ENCODE results near the gene TBK1. TPM values are rescaled to one million over a fixed set of nuclear protein-coding genes. Genes with fewer than 3 reads are reported as not detected.

Gene TBK1
- total and polyA plus RNA-seq, 2 of the 13 experiments (the other 11 are each of a cell fraction or from before 2014, with no cell fraction given): 10.3 to 25.2 TPM

DNA sequence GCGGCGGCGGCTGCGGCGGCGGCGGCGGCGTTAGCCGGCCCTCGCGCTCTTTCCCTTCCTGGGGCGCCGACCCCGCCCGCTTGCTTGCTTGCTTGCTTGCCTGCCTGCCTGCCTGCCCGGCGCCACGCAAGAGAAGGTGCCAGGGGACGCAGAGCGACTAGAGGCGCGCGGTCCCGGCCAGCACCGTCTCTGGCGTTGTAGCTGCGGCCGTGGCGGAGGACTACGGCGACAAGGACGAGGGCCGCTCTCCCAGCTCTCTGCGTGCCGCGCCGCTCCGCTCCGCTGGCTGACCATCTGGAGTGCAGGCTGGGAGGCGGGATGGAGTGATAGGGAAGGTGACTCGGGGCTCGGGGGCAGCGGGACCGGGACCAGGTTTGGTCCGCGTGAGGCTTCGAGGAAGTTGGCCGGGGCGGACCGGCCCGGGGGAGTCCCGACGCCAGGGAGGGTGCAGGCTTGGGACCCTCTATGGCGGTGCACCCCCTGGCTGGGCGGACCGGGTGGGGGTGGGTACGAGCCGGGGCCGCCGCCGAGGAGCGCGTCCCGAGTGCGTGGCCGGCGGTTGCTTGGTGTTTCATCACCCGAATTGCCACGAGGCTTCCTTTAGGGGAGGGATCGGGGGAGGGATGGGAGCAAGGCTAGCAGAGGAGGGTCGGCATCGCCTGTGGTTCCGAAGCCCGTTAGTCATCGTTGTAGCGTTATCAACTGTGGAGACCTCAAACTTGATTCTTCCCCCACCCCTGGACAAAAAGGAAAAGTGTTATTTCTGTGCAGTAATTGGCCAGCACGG lies 47.3 kb upstream of the TBK1 start (continued):
- TF ChIP-seq, protein P1, sequence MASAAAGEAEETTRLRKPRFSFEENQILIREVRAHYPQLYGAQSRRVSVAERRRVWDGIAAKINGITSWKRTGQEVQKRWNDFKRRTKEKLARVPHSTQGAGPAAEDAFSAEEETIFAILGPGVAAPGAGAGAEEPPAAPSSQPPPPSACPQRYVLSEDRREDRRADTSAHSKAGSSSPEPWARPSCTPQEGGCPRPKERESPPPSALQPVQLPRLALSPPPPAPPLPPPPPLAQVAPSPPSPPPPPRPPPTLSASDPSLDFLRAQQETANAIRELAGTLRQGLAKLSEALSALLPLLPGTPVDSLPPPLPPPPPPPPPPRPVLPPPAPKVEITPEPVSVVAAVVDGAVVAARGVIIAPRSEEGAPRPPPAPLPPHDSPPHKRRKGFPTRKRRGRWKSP (CRISPR knock-in tag; IDR thresholded peaks at IDR 0.05): peak; percentile 44
- TF ChIP-seq YEATS4 (CRISPR knock-in tag; IDR thresholded peaks at IDR 0.05; ENCODE audit: borderline replicate concordance) (peak; percentile 99), TCF12 (IDR thresholded peaks at IDR 0.05) (no peak), TCF12 (CRISPR knock-in tag; IDR thresholded peaks at IDR 0.05) (peak; percentile 51; the same call in 1 of the 2 replicates), TP53 (CRISPR knock-in tag; conservative IDR thresholded peaks at IDR 0.05) (peak; percentile 82; the same call in 1 of the 2 replicates), HNRNPL (IDR thresholded peaks at IDR 0.05; ENCODE audit: low read depth, low read length) (0 out of 2 replicates have a peak, but pooled peaks have one; percentile 32), ZNF790 (CRISPR knock-in tag; IDR thresholded peaks at IDR 0.05; ENCODE audit: borderline replicate concordance) (peak; percentile 91; the same call in 1 of the 2 replicates), FLYWCH1 (CRISPR knock-in tag; IDR thresholded peaks at IDR 0.05) (no peak), PPARG (CRISPR knock-in tag; conservative IDR thresholded peaks at IDR 0.05) (no peak), ZNF546 (CRISPR knock-in tag; conservative IDR thresholded peaks at IDR 0.05) (peak; percentile 96), SIN3A (IDR thresholded peaks at IDR 0.05; ENCODE audit: borderline replicate concordance, low read depth, low read length) (0 out of 2 replicates have a peak, but pooled peaks have one; percentile 43), ZNF275 (CRISPR knock-in tag; IDR thresholded peaks at IDR 0.05; ENCODE audit: borderline replicate concordance) (peak; percentile 73), POLR2AphosphoS2 (IDR thresholded peaks at IDR 0.05; ENCODE audit: low read depth, low read length) (peak; percentile 47; the same call in 1 of the 2 replicates), HOXA5 (CRISPR knock-in tag; IDR thresholded peaks at IDR 0.05) (peak; percentile 47), ZBTB2 (CRISPR knock-in tag; IDR thresholded peaks at IDR 0.05; ENCODE audit: low read depth) (peak; percentile 91), GABPB1 (CRISPR knock-in tag; IDR thresholded peaks at IDR 0.05) (peak; percentile 81), MZF1 (CRISPR knock-in tag; IDR thresholded peaks at IDR 0.05; ENCODE audit: borderline replicate concordance) (no peak), HCFC1 (IDR thresholded peaks at IDR 0.05; ENCODE audit: low read depth, low read length) (no peak), ISL2 (CRISPR knock-in tag; IDR thresholded peaks at IDR 0.05) (no peak; the same call in 1 of the 2 replicates), ZNF792 (CRISPR knock-in tag; IDR thresholded peaks at IDR 0.05) (no peak), ZBTB25 (CRISPR knock-in tag; IDR thresholded peaks at IDR 0.05) (peak; percentile 73; the same call in 1 of the 2 replicates)
- TF ChIP-seq, protein P2, sequence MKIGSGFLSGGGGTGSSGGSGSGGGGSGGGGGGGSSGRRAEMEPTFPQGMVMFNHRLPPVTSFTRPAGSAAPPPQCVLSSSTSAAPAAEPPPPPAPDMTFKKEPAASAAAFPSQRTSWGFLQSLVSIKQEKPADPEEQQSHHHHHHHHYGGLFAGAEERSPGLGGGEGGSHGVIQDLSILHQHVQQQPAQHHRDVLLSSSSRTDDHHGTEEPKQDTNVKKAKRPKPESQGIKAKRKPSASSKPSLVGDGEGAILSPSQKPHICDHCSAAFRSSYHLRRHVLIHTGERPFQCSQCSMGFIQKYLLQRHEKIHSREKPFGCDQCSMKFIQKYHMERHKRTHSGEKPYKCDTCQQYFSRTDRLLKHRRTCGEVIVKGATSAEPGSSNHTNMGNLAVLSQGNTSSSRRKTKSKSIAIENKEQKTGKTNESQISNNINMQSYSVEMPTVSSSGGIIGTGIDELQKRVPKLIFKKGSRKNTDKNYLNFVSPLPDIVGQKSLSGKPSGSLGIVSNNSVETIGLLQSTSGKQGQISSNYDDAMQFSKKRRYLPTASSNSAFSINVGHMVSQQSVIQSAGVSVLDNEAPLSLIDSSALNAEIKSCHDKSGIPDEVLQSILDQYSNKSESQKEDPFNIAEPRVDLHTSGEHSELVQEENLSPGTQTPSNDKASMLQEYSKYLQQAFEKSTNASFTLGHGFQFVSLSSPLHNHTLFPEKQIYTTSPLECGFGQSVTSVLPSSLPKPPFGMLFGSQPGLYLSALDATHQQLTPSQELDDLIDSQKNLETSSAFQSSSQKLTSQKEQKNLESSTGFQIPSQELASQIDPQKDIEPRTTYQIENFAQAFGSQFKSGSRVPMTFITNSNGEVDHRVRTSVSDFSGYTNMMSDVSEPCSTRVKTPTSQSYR (CRISPR knock-in tag; IDR thresholded peaks at IDR 0.05; ENCODE audit: borderline replicate concordance): peak; percentile 82
